Stimulated activated CD4-positive, alpha-beta T cell treated with anti-CD3 and anti-CD28 coated beads, Interleukin-4, amount 100 ng/mL, for 48 hours (primary cell): ENCODE measurements around the gene CIB2.

ENCODE experiments used
- DNase-seq, 2 donors: peaks; one replicate each; pipeline ENCODE4 v3.0.0-alpha.2; 2020; ENCODE audit warnings: low read depth in 2 of 2

The CIB2 gene

GRCh38 chr15:78065973-78066946, 65.0 kb downstream of the CIB2 start:
- no peak for DNase-seq

GRCh38 chr15:78065284-78065872, 65.9 kb downstream of the CIB2 start:
- DNase-seq: no peak

- no peak for DNase-seq
Measured at GRCh38 chr15:78064544-78064943, 66.7 kb downstream of the CIB2 start.

- no peak for DNase-seq
Measured at GRCh38 chr15:78063970-78064385, 67.3 kb downstream of the CIB2 start.

- no peak for DNase-seq
Measured at GRCh38 chr15:78063217-78063616, 68.0 kb downstream of the CIB2 start.

DNA sequence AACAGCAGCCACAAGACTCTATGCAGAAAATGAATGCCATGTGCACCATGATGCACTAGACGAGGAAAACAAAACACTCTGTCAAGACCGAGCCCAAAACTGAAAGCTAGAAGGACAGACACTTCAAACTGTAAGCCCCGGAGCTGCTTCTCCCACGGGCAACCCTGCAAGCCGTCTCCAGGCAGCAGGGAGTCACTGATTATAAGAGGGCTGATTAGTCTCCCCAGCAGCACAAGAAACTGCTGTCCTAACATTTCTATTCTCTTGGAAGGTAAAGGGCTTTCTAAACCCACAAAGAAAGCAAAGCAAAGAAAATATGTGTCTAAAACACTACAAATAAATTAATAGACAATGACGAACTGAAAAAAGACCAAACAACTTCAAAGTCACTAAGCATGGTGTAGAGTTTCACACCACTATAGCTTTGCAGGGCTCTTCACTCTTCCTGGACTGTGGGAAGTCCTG, 69.2 kb downstream of the CIB2 start:
- DNase-seq: no peak

DNA sequence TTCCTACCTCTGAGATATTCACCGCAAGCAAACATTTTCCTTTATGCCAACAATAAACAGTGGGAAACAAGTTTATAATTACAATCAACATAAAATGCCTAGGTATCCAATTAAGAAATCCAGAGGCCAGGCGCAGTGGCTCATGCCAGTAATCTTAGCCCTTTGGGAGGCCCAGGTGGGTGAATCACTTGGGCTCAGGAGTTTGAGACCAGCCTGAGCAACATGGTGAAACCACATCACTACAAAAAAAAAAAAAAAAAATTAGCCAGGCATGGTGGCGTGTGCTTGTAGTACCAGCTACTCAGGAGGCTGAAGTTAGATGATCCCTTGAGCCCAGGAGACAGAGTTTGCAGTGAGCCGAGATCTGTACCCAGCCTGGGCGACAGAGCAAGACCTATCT, 71.0 kb downstream of the CIB2 start:
- peak in 1 of 2 donors; percentile 32 for DNase-seq

GRCh38 chr15:78059110-78059839, 72.0 kb downstream of the CIB2 start:
- DNase-seq: no peak

GRCh38 chr15:78058401-78058935, 72.8 kb downstream of the CIB2 start:
- no peak for DNase-seq

GRCh38 chr15:78057803-78058202, 73.4 kb downstream of the CIB2 start:
- DNase-seq: no peak

DNA sequence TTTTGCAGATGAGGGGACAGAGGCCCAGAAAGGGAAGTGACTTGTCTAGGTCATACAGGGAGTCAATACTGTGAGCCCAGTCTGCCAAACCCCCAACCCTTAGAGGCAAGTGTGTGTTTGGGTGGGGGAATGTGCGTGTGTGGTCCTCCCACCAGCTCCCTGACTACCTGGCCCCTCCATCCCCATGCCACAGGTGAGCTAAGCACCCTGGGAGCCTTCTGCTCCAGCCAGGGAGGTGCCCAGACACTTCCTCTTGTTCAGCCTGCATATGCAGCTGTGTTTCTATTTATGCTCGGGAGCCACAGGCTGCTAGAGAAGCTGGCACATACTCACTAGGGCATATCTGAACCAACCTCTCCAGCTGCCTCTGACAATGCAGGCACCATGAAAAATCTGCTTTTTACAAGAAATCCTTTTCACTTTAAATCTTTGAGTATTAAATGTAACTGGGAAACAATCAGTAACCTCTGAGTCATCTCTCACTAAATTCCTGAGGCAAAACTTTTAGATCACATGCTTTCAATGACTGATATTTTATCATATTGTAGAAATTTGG, 74.5 kb downstream of the CIB2 start:
- DNase-seq: no peak

DNA sequence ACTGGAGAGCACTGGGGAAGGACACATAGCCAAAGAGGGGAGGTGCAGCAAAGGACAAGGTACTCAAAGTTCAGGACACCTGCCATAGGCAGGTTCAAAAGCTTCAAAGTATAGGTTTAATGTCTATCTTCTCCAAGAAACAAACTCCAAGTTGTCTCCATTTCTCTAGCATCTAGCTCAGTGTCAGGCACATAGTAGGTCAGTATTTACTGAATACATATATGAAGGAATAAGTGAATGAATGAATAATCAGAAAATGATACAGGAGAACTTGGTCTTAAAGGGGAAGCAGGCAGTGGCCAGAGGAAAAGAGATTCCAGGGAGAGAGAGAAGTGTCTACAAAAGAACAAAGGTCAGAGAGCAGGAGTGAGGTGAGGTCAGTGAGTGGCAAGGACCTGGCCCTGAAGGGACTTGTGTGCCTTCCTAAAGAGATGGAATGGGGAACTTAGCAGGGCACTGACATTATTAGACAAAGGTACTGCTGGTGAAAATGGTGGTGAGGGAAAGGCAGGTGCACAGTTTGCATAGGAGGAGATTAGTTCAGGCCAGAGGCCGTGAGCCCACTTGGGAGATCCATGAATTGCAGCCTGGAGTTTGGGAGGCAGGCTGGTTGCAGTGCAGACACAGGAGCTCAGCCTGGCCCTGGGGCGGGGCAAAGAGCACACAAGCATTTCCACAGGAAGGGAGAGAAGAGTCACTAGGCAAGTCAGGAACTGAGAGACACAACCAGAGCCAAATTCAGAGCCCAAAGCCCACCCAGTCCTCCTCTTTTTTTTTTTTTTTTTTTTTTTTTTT, 75.1 kb downstream of the CIB2 start:
- no peak for DNase-seq

GRCh38 chr15:78054966-78055365, 76.3 kb downstream of the CIB2 start:
- DNase-seq: no peak
